Activated naive CD4-positive, alpha-beta T cell treated with anti-CD3 and anti-CD28 coated beads, Interleukin-2, amount 10 ng/mL, durations not matched to agents 7 days and 5 days (primary cell): Measurements from ENCODE around the gene TAL2.

Experiments
- CTCF ChIA-PET: fragments of 350-600 bp; sonication (Branson Sonifier 250); formaldehyde crosslinking; loops from one replicate; lab custom pipeline; 2021; ENCODE audit warnings: antibody characterized with exemption; lab: Charles Lee
- DNase-seq: peaks from one replicate; pipeline ENCODE4 v3.0.0-alpha.2; 2020
- H3K27ac Mint-ChIP-seq: one replicate; pipeline ENCODE4 v1.8.0; 2021; ENCODE audit warnings: mild to moderate bottlenecking, moderate library complexity, mixed read lengths
- H3K27me3 Mint-ChIP-seq: one replicate; pipeline ENCODE4 v1.8.0; 2021; ENCODE audit warnings: mild to moderate bottlenecking, mixed read lengths
- H3K36me3 Mint-ChIP-seq: one replicate; pipeline ENCODE4 v1.8.0; 2021; ENCODE audit warnings: mixed read lengths
- H3K4me1 Mint-ChIP-seq: one replicate; pipeline ENCODE4 v1.8.0; 2021; ENCODE audit warnings: mixed read lengths
- H3K4me3 Mint-ChIP-seq: one replicate; pipeline ENCODE4 v1.8.0; 2021; ENCODE audit warnings: mild to moderate bottlenecking, moderate library complexity, mixed read lengths
- H3K9me3 Mint-ChIP-seq: one replicate; pipeline ENCODE4 v1.8.0; 2021; ENCODE audit warnings: mixed read lengths

The TAL2 gene

GRCh38 chr9:105662184-105663104 is at the start of gene TAL2:
TSS of gene TAL2 (plus strand) at chr9:105662457. CDS start at chr9:105662497, 40 bp downstream.
- Mint-ChIP-seq H3K4me1 (no peaks in the 10 kb centered on the region), H3K36me3 (no peaks in the 10 kb centered on the region), H3K27ac (no peak within 1 kb of the TSS), H3K9me3 (no peaks in the 10 kb centered on the region), H3K27me3 (peaks cover 11% of the 10 kb centered on the region), H3K4me3 (no peak within 1 kb of the TSS)
- DNase-seq, result no peak
- CTCF ChIA-PET, result no interaction called here

GRCh38 chr9:105621001-105621400 is 41.3 kb upstream of the TAL2 start:
- Mint-ChIP-seq H3K9me3 (no peaks in the 10 kb centered on the region), H3K36me3 (peaks cover 2% of the 10 kb centered on the region), H3K27me3 (no peaks in the 10 kb centered on the region), H3K4me3 (no peak overlapping the region), H3K4me1 (no peaks in the 10 kb centered on the region), H3K27ac (no peak overlapping the region)
- CTCF ChIA-PET, result no interaction called here
- DNase-seq, result no peak

- Mint-ChIP-seq H3K27me3 (no peaks in the 10 kb centered on the region), H3K4me1 (no peaks in the 10 kb centered on the region), H3K27ac (no peak overlapping the region), H3K36me3 (peaks cover 2% of the 10 kb centered on the region), H3K9me3 (no peaks in the 10 kb centered on the region), H3K4me3 (no peak overlapping the region)
- DNase-seq, result no peak
- CTCF ChIA-PET, result interaction anchor here (0.9 kb wide), 1 partner anchor 13 kb away, joined by 3 read pairs; no protein-coding TSS in a partner anchor
Measured at GRCh38 chr9:105625088-105625487, 37.2 kb upstream of the TAL2 start.

- Mint-ChIP-seq H3K36me3 (no peaks in the 10 kb centered on the region), H3K27ac (no peak overlapping the region), H3K4me3 (no peak overlapping the region), H3K9me3 (no peaks in the 10 kb centered on the region), H3K4me1 (no peaks in the 10 kb centered on the region), H3K27me3 (no peaks in the 10 kb centered on the region)
- CTCF ChIA-PET, result no interaction called here
- no peak for DNase-seq
Measured at GRCh38 chr9:105632807-105633206, 29.4 kb upstream of the TAL2 start.

GRCh38 chr9:105633411-105633810 is 28.8 kb upstream of the TAL2 start:
- Mint-ChIP-seq H3K4me3 (no peak overlapping the region), H3K4me1 (no peaks in the 10 kb centered on the region), H3K27me3 (no peaks in the 10 kb centered on the region), H3K36me3 (no peaks in the 10 kb centered on the region), H3K9me3 (no peaks in the 10 kb centered on the region), H3K27ac (no peak overlapping the region)
- CTCF ChIA-PET, result no interaction called here
- no peak for DNase-seq

- DNase-seq, result no peak
- Mint-ChIP-seq H3K36me3 (peaks cover 4% of the 10 kb centered on the region), H3K27me3 (no peaks in the 10 kb centered on the region), H3K27ac (no peak overlapping the region), H3K4me1 (no peaks in the 10 kb centered on the region), H3K9me3 (no peaks in the 10 kb centered on the region), H3K4me3 (no peak overlapping the region)
- CTCF ChIA-PET, result interaction anchor here (1.0 kb wide), 2 partner anchors 12 to 82 kb away, joined by 3 to 4 read pairs; no protein-coding TSS in a partner anchor
Measured at GRCh38 chr9:105636331-105636730, 25.9 kb upstream of the TAL2 start.

GRCh38 chr9:105637787-105638395 is 24.4 kb upstream of the TAL2 start:
- no peak for DNase-seq
- CTCF ChIA-PET, result interaction anchor here (1.0 to 1.2 kb wide), 4 partner anchors 11 to 244 kb away, joined by 3 to 7 read pairs (median 4); no protein-coding TSS in a partner anchor
- H3K4me1 Mint-ChIP-seq, result no peaks in the 10 kb centered on the region
- H3K27ac Mint-ChIP-seq, result no peak overlapping the region
- no peak overlapping the region for H3K4me3 Mint-ChIP-seq
- H3K27me3 Mint-ChIP-seq, result no peaks in the 10 kb centered on the region
- H3K36me3 Mint-ChIP-seq, result peaks cover 4% of the 10 kb centered on the region
- H3K9me3 Mint-ChIP-seq, result no peaks in the 10 kb centered on the region

GRCh38 chr9:105639936-105640335 is 22.3 kb upstream of the TAL2 start:
- Mint-ChIP-seq H3K36me3 (peaks cover 4% of the 10 kb centered on the region), H3K27ac (no peak overlapping the region), H3K4me1 (no peaks in the 10 kb centered on the region), H3K27me3 (no peaks in the 10 kb centered on the region), H3K4me3 (no peak overlapping the region), H3K9me3 (no peaks in the 10 kb centered on the region)
- no peak for DNase-seq
- CTCF ChIA-PET, result interaction anchor here (0.7 kb wide), 1 partner anchor 202 kb away, joined by 3 read pairs; no protein-coding TSS in a partner anchor

- Mint-ChIP-seq H3K36me3 (peaks cover 4% of the 10 kb centered on the region), H3K27ac (no peak overlapping the region), H3K4me3 (no peak overlapping the region), H3K27me3 (no peaks in the 10 kb centered on the region), H3K9me3 (no peaks in the 10 kb centered on the region), H3K4me1 (no peaks in the 10 kb centered on the region)
- no peak for DNase-seq
- CTCF ChIA-PET, result no interaction called here
Measured at GRCh38 chr9:105643795-105644194, 18.5 kb upstream of the TAL2 start.

GRCh38 chr9:105646879-105647594 is 15.2 kb upstream of the TAL2 start:
- Mint-ChIP-seq H3K27me3 (no peaks in the 10 kb centered on the region), H3K4me3 (no peak overlapping the region), H3K9me3 (no peaks in the 10 kb centered on the region), H3K4me1 (no peaks in the 10 kb centered on the region), H3K27ac (no peak overlapping the region), H3K36me3 (no peaks in the 10 kb centered on the region)
- DNase-seq, result no peak
- CTCF ChIA-PET, result interaction anchor here (1.1 kb wide), 1 partner anchor 10 kb away, joined by 3 read pairs; no protein-coding TSS in a partner anchor

- Mint-ChIP-seq H3K9me3 (no peaks in the 10 kb centered on the region), H3K4me3 (no peak overlapping the region), H3K36me3 (no peaks in the 10 kb centered on the region), H3K4me1 (no peaks in the 10 kb centered on the region), H3K27me3 (no peaks in the 10 kb centered on the region), H3K27ac (no peak overlapping the region)
- CTCF ChIA-PET, result interaction anchor here (1.1 kb wide), 2 partner anchors 11 to 71 kb away, joined by 3 read pairs; no protein-coding TSS in a partner anchor
- no peak for DNase-seq
Measured at GRCh38 chr9:105647595-105648349, 14.5 kb upstream of the TAL2 start.

- no peak for DNase-seq
- CTCF ChIA-PET, result interaction anchor here (1.2 kb wide), 1 partner anchor 13 kb away, joined by 3 read pairs; no protein-coding TSS in a partner anchor
- Mint-ChIP-seq H3K4me3 (no peak overlapping the region), H3K27me3 (peaks cover 20% of the 10 kb centered on the region), H3K4me1 (peaks cover 5% of the 10 kb centered on the region), H3K9me3 (no peaks in the 10 kb centered on the region), H3K27ac (no peak overlapping the region), H3K36me3 (no peaks in the 10 kb centered on the region)
Measured at GRCh38 chr9:105651806-105652205, 10.5 kb upstream of the TAL2 start.

GRCh38 chr9:105656131-105656921 is 5.9 kb upstream of the TAL2 start:
- H3K27ac Mint-ChIP-seq, result no peak overlapping the region
- CTCF ChIA-PET, result interaction anchor here (1.2 kb wide), 1 partner anchor 62 kb away, joined by 3 read pairs; no protein-coding TSS in a partner anchor
- no peaks in the 10 kb centered on the region for H3K9me3 Mint-ChIP-seq

More at GRCh38 chr9:105656131-105656921, 5.9 kb upstream of the TAL2 start:
- Mint-ChIP-seq H3K36me3 (no peaks in the 10 kb centered on the region), H3K27me3 (peaks cover 37% of the 10 kb centered on the region), H3K4me1 (peaks cover 8% of the 10 kb centered on the region), H3K4me3 (peak overlapping the region; percentile 61)
- DNase-seq, result no peak
